Activated gamma-delta T cell treated with Interleukin-2 at 50 U/mL for 16 hours (primary cell): Measurements from ENCODE around the gene C1orf35.
"Not testable (repeated sequence)": the region's sequence is repeated elsewhere in the genome, so short reads cannot be mapped to it uniquely, and the experiment has no call there.

Source experiments
- DNase-seq: peaks from one replicate; pipeline ENCODE4 v3.0.0-alpha.2; 2020

Gene C1orf35

DNA sequence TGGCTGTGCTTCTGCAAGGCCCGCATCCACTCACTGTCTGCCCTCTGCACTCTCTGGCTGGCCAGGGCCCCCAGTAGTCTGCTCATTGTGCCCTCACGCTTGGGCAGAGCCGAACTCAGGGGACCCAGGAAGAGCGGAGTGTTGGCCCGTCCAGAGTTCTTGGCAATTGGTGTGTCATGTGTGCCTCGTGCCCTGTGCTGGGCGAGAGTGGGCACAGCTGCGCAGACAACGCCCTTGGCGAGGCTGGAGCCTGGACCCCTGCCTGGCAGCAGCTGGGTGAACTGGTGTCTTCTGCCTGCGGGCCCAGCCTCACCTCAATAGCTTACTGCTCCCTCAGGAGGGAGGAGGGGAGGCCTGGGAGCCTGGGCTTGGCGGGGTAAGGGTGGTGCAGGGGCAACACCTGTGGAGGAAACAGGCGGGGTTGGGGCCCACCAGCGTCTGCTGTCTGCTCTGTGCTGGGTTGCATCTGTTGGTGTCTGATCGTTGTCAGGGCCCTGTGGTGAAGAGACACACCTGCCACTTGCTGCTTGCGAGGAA lies 39.1 kb upstream of the C1orf35 start:
- no peak for DNase-seq

DNA sequence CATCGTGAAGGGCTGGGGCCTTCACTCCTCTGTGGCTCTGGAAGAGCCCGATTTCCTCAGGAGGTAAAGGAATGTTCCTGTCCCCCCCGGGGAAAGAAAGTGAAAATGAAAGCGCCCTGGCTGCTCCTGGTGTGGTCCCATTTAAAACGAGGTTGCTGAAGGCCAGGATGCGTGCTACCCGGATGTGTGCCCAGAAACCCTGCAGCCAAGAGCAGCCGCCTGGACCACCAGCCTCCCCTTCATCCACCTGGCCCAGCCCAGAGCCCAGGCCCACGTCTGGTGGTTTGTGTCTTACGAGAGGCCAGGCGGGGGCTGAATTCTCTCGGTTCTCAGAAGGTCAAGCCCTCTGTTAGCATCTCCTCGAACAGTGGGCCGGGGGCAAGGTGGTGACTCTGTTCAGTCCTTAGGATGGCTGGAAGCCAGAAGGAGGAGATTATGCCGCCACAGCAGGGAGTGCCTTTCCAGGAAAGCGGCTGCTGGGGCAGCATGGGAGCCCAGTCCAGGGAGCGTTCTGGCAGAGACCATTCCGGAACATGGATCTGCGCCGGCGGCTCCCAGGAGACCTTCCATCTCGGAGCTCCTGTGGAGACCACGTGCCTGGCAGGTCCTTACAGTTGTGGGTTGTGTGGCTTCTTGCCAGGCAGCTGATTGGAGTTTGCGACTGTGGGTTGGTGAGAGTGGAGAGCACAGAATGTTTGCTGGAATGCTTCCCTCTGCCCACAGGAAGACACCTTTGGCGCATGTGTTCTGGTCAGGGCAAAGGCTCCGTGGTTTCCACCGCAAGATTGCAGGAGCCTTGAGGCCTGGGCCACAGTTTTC lies 38.3 kb upstream of the C1orf35 start:
- DNase-seq: no peak

DNA sequence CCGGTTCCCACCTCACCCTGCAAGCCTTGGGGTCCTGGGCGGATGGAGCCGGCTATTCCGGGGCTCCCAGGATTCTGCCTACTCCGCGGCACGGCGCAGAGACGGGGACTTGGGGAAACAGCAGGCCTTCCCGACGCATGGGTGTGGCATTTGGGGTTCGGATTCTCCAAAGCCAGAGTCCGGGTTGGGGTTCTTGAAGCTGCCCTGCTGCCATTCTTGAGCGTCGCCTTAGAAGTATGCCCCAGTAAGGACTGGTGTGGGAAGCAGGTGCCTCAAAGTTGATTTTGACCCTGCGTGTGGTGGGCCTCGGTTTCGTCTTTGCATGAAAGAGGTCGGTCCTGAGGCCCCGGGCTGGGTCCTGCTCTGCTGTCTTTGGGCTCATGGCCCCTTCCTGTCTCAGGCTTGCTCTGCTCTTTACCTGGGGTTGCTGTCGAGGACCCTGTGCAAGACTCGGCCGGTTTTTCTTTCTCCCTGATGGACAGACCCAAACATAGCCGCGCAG lies 37.6 kb upstream of the C1orf35 start:
- no peak for DNase-seq

DNA sequence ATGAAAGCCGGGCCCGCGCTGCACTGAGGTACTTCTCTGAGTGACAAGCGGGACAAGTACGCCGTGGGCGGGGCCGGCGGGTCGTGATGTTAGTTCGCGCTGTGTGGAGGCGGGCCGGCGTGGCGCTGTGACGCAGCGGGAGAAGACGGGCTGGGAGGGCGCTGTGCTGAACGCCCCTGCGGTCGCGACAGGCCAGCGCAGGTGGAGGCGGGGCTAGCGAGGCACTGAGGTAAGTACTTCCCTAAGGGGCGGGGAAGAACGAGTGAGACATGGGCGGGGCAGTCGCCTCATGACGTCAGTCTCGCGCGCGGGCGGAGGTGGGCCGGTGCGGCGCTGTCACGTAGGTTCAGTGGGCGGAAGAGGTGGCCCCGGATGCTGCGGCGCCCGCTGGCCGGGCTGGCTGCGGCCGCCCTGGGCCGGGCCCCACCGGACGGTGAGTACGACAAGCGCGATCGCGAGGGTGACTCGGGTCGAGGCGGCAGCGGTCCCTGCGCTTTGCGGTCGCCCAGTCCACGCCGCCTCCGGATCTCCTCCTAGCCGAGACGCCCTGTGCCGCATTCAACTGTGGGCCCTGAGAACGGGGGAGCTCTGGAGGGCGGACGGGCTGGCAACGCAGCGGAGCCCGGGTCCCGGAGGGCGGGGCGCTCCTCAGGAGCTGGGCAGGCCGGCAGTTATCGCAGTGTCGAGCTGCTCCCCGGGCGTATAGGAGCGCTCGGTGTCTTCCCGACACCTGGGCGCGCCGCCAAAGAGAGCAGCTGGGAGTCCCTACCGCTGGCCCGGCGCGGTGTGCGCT lies 37.0 kb upstream of the C1orf35 start, which contains the start of gene GUK1:
GUK1 (plus strand) TSS at position 349 of the 793 bp plus-strand sequence; CDS start at position 373, 24 bp downstream.
- peak; percentile 100 for DNase-seq

DNA sequence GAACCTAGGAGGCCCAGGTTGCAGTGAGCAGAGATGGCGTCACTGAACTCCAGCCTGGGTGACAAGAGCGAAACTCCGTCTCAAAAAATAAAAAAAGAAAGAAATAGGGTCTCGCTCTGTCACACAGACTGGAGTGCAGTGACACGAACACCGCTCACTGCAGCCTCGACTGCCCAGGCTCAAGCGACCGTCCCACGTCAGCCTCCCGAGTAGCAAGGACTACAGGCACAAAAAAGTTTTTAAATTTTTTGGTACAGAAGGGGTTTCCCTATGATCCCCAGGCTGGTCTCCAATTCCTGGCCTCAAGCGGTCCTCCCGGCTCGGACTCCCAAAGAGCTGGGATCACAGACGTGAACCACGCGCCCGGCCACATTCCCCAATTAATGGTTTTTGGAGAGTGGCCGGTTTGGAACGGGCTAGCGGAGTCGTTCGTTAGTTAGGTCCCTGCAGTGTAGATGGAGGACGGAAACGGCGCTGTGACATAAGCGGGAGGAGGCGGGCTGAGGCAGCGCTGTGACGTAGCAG lies 36.3 kb upstream of the C1orf35 start:
- DNase-seq: no peak

DNA sequence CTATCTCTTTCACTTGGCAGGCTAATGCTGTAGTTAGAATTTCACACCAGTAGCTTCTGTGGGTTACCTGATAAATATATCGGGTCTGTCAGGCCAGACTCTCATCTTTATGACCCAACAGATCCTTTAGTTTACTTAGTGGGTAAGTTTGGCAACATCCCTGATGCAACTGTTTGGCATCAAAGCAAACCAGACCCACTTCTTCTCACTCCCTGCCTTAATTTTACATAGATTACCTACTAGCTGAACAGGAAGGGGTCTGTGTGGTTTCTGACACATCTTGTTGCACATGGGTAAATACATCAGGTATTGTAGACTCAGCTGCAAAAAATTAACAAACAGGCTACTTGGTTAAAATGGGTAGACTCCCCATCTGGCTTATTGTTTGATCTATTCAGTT lies 33.8 kb upstream of the C1orf35 start:
- no peak for DNase-seq

DNA sequence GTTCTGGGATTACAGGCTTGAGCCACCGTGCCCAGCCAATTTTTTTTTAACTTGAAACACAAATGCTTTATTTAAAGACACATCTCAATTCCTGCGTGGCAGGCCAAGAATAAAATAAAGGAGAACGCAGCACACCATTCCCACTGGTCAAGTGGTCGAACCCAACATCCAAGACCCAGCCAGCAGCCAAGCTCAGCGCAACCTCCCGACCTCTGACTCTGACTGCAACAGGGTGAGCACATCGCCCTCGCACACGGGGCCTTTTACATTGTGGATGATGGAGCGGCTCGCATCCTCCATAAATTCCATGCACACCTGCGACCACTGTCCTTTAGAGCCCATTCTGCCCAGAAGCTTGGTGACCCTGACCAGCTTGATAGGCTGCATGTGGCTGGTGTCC lies 31.5 kb upstream of the C1orf35 start:
- DNase-seq: no peak

DNA sequence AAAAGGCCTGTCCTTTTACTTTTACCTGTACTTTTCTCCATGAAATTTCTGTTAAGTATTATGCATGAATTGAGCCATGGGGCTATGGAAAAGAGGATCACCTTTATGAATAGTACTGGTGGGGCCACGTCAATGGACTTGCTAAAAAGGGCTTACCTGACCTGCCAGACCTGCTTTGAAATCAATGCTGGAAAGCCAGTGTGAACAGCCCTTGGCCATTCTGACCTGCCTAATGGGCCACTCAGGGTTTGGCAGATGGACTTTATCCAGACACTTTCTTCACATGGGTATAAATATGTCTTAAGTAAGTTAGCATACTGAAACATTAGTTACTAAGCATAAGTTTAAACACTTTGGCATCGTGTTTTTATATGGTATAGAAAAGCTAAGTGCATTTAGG lies 28.6 kb upstream of the C1orf35 start:
- no peak for DNase-seq

DNA sequence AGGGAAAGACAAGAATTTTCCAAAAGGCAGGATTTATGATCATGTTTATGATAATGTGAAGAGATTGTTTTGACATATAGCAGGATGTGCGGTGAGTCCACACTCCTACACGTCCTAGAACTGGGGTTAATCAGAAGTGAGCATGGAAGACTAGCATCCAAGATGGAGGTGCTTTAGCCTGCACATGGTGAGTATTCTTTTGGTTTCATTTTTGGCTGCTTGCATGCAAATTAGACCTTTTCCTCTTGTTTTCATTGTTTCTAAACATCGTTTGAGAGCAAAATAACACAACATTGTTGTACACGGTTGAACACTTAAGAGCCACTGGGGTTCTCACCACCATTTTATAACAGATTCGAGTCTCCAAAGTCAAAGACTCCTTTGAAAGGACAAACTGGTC lies 22.1 kb upstream of the C1orf35 start:
- DNase-seq: no peak

DNA sequence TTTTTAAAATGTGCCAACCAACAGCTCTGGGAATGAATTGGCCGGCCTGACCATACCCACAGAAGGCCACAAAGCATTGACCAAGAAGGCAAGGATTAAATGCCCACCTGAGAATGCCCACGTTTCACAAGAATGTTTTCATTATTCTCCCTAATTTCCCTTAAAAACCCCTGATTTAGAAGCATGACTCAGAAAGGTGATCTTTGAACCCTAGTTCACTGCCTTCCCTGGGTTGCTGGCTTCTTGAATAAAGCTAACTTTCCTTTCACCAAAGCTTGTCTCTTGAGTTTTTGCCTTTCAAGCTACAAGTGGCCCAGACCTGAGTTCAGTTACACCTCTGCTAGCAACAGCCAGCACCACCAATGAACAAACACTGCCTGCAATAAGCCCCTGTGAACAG lies 20.4 kb upstream of the C1orf35 start:
- DNase-seq: no peak

DNA sequence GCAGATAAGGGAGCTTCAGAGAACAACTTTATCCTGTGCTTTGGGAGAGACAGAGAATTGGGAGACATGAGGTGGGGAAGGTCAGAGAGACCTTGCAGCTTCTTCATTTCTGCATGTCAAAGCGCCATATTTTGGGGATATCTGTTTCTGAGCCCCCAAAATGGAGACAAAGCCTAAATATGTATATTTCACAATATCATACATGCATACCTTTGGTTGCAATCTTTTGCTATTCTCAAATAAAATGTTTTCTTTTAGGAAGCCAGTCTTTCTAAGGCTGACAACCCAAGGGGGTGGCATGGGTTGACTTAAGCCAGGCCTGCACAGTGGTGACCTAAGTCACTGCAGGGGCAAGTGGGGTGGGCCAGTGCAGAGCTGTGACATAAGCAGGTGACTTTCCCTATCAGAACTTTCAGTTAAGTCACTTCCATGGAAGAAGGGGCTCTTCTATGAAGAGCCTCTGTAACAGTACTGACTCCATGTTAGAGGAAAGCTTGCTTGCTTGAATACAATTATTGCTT lies 19.9 kb upstream of the C1orf35 start:
- DNase-seq: no peak

DNA sequence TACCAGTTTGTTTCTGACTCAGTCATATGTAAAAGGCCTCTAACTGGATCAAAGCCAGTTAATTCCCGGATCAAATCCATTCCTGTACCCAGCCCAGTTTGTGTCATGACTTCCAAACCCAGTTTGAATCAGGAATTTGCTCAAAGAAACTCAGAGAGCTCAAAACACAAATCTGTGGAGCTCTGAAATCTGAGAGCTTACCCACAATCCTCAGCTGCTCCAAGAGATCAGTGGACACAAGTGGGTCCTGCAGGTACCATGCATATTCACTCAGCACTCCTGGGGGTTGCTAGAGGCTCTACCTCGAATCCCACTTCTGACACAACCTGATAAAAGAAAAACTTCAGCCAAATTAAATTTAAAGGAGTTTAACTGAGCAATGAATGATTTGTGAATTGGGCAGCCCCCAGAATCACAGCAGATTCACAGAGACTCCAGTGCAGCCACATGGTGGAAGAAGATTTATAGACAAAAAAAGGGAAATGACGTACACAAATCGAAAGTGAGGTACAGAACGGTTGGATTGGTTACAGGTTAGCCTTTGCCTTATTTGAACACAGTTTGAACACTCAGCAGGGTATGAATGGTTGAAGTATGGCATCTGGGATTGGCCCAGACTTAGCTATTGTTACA lies 17.8 kb upstream of the C1orf35 start:
- DNase-seq: no peak

DNA sequence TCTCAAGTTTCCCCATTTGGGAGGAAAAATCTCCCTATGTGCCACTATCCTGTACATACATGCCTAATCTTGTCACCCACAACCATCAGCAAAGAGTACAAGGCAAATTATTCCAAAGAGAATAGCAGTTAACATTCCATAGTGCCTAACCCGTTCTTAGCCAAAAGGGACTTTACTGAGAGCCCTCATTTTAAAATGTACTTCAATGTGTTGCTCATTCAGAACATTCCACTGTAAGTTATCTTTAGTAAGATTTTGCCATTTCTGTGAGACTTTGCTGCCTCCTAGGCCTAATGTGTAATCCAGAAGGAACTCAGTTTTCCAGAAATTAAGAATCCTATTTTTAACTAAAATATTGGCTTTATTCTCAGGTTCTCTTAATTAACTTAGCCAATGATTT lies 17.2 kb upstream of the C1orf35 start:
- DNase-seq: no peak

DNA sequence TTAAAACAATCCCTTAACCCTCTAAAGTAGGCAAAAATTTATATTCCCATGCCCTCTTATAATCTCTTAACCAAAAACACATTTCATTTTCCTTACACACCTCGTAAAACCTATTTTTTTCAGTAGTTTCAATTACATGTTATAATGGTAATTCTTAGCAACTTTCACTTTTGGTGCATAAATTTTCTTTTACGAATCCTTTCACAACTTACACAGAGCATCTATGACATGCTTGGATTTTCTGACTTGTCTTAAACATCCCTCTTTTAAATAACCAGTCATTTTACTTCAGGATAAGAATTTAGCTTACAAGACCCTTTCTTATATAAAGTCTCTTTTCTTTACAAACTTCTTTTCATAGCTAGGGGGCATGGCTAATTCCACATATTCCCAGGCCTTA lies 14.9 kb upstream of the C1orf35 start:
- DNase-seq: no peak

DNA sequence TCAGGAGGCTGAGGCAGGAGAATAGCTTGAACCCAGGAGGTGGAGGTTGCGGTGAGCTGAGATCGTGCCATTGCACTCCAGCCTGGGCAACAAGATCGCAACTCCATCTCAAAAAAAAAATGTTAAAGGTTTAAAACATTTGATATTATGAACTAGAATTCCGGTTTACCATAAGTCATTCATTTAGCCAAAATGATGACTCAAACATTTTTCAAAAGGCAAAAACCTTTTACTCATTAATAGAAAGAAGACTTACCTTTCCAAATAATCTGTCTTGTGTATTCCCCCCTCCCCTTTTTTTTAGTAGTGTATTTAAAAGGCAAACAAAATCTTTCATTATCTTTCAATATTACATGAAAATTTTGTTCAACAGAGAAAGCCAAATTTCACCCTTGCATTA lies 14.2 kb upstream of the C1orf35 start:
- DNase-seq: no peak

DNA sequence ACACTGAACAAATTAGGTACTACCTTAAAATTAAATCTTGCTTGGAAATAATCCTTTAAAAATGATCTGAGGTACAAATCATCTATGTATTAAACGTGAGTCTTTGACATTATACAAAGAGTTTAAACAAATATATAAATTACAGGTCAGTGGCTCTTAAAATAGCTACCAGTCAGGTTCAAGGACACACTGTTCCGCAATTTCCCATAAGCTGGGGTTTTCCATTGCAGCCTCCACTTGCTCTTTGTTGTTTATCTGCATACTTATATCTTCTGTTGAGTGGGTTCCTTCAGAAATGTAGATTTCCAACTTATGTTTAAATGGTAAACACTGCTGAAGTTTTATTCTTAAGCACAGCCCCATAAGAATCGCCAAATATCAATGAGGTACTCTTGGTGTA lies 11.7 kb upstream of the C1orf35 start:
- DNase-seq: no peak

DNA sequence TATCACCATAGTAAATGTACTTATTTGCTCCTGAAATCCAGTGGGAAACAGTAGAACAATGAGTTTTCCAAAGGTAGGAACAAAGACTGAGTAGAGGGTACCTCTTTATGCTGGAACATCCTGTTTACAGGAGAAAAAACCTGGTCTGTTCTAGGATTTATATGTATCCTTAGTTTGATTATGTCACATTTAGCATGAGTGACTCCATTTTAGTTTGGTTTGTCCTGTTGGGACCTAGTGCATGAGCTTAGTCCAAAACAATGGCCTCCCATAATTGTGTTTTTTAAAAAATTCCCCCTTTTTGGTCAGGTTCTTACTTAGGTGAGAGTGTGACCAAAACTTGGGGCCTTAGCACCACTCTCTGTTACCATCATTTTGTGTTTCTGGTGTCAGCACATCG lies 9.5 kb upstream of the C1orf35 start:
- no peak for DNase-seq

DNA sequence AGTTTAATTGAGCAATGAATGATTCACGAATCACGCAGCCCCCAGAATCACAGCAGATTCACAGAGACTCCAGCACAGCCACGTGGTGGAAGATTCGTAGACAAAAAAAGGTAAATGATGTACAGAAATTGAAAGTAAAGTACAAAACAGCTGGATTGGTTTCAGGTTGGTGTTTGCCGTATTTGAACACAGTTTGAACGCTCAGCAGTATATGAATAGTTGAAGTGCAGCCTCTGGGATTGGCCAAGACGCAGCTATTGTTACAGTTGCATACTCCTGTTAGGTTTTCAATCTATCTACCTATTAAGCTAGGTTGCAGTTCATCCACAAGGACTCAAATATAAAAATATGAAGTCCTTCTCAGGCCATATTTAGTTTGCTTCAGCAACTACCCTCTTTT lies 9.0 kb upstream of the C1orf35 start:
- no peak for DNase-seq

DNA sequence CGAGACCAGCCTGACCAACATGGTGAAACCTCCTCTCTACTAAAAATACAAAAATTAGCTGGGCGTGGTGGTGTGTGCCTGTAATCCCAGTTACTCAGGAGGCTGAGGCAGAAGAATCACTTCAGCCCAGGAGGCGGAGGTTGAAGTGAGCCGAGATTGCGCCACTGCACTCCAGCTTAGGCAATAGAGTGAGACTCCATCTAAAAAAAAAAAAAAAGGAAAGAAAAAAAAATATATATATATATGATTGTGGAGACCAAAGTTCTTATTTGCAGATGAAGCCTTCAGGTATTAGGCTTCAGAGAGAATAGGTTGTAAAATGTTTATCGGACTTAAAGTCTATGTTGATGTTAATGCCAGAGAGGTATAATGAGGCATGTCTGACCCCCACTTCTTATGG lies 8.2 kb upstream of the C1orf35 start:
- not testable (repeated sequence) for DNase-seq

DNA sequence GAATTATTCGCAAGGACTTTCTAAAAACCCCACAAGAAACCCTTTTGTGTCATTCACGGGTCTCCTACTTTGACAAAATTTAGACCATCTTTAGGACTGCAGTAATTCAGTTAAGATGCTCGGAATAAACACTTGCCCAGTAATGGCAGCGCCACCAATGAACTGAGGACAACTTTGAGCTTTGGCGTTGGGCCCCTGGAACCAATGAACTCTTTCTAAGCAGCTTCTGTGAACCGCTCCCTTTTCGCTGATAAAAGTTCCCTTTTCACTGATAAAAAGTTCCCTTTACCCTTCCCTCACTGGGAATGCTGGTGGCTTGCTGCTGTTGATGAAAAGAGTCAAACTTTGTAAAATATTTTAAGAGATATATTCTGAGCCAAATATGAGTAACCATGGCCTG lies 7.4 kb upstream of the C1orf35 start:
- no peak for DNase-seq

DNA sequence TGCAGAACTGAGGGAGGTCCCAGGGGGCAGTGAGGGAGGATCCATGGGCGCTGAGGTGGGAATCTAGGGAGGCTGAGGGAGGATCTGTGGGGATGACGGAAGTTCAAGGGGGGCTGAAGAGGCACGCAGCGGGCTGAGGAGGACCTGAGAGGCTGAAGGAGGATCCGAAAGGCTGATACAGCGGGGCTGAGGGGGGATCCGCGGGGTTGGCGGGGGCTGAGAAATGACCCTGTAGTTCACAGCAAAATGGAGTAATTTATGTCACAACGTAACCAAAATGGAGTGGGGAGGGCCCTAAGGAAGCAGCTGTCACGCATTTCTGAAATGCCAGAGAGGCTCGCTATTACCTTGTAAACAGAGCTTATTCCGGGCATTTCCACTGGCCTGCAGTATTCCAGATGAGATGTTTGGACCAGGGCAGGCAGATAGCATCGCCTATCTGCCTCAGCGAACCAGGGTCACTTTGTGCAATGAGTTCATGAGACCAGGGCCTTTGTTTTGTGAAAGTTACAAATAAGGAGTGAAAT lies 6.9 kb upstream of the C1orf35 start:
- no peak for DNase-seq
